Stimulated activated naive CD4-positive, alpha-beta T cell treated with Interleukin-2 at 50 U/mL for 16 hours (primary cell): ENCODE data around the gene GNAO1.

Experiments used
- DNase-seq: peaks from one replicate; lab custom pipeline; 2025; lab: John Stamatoyannopoulos, UW

GNAO1 gene

DNA sequence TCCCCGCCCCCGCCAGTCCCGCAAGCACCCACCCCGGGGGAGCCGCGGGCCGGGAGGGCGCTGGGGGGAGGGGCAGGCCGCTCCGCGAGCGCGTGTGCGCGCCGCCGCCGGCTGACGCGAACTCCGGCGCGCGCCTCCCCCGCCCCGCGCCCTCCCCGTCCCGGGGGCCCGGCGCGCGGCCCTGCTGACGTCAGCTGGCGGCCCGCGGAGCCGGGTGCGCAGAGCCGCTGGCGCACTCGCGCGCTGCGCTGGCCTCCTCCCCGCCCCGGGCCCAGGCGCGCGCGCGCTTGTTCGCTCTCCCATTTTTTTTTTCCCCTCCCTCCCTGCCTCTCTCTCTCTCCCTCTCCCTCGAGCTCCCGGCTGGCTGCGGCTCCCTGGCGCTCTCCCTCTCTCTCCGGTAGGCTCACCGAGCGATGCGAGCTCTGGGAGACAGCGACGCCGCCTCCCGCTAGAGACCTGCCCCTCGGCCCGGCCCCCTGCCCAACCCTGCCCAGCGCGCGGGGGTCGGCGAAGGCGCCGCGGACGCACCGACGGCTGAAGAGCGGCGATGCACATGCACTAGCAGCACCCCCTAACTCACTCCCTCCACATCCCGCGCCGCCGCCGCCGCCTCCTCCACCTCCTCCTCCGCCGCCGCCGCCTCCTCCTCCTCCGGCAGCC, at the start of gene GNAO1:
Gene GNAO1 (plus strand): TSS at position 334 of the 660 bp plus-strand sequence. CDS start 747 bp downstream, outside the sequence.
- DNase-seq: peak; percentile 60

DNA sequence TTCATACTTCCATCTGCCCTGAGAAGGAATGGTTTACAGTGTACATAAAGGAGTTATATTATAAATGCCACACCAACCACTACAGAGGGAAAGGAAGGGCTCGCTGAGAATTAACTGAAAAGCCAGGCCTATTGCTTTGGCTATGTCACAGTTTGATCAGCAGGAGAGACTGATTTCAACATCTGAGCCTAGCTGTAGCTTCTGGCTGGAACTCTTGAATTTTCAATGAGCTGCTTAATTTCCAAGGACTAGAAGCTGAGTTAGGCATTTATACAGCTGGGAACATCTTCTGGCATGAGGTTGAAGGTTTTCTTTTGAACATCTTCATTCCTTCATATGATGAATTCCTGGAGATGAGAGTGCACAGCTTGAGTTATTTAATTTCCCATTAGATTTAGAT, 47.6 kb upstream of the GNAO1 start:
- no peak for DNase-seq

DNA sequence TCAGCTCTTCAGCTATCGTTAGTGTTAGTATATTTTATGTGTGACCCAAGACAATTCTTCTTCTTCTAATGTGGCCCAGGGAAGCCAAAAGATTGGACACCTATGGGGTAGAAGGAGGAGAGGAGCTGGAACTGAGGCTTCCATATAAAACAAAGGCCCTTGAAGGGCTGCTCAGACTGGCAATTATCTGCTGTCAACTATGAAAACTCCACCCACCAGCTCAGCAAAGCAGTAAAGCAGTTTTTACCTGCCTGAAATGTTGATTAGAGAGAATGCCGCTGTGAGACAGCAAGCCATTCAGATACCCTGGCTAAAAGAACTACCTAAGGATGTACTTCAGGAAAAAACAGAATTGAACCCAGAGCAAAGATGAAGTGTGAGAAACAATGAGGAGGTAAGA, 45.9 kb upstream of the GNAO1 start:
- DNase-seq: no peak

DNA sequence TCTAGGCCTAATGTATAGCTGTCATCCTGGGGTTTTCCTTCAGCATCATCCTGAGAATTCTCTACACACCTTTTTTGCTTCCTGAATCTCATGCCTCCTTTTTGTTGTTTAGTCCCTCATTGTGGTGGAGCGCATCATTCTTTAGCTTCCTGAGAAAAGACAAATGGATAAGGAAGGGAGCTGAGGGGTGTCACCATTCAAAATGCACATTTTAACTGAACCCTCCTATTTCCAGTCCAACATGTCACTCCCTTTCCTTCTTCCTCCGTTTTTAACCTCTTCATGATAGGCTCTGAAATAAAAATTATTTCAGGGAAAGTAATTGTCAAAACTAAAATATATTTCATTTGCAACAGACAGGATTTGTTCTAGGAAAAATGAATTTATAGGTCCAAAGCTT, 39.7 kb upstream of the GNAO1 start:
- DNase-seq: no peak

DNA sequence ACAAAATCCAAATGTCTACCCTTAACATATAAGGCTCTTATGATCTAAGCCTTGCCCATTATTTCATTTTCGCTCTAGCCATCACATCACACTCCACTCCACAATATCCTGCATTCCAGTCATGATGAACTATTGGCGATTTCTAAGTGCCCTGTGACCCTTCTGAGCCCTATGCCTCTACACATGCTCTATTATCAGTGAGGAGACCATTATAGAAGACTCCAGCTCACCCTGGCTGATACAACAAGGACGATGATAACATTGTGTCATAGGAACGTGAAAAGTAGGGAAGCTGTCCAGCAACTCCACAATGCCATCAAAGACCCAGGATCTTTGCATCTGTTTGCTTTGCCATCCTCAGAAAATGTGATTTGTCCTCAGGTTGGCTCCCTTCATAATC, 29.6 kb upstream of the GNAO1 start:
- no peak for DNase-seq

DNA sequence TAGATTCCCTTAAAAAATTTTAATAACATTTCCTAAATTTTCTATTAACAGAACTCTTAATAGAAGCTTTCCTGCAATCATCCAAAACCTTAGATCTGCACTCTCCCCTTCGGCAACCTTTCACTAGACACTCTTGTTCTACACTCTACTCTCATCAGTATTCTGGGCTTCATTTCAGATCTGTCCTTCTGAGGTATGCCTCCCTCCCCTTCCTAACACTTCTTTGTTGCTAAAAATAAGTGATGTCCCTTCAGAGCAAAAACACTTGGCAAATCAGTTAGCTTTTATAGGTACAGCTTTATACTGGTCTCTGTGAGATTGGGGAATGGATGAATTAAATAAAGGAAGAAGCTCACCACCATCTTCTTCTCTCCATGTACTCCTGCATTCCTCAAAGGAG, 28.2 kb upstream of the GNAO1 start:
- no peak for DNase-seq

DNA sequence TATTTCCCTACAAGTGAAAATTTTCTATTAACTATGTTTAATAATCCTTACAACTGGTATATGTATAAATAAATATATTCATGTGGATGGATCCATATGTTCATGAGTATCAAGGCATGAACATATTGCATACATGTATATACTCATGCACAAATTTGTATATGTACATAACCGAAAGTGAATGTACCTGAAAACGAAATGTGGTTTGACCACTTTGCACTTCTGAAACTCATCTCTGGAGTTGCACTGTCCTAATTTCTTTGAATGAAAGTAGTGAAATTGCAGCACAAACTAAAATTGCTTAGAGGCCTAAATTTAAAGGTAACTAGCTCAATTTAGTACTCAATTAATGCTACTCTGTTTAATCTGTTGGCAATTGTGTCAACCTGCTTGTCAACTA, 27.4 kb upstream of the GNAO1 start:
- no peak for DNase-seq

DNA sequence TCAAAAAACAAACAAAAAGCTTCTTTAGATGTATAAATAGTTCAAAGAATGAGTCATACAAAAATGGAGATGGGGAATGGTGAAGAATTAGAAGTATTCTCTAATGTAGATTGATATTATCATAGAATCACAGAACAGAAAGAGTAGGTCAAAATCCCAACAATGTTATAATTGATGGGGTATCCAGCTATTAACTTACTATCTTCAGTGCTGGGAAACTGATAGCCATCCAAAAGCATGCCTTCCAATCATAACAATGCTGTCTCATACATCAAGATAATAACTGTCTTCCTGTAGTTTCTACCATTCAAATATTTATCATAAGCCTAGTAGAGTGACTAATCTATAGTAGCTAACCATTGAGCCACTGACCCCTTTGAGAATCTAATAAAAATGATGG, 26.7 kb upstream of the GNAO1 start:
- no peak for DNase-seq

DNA sequence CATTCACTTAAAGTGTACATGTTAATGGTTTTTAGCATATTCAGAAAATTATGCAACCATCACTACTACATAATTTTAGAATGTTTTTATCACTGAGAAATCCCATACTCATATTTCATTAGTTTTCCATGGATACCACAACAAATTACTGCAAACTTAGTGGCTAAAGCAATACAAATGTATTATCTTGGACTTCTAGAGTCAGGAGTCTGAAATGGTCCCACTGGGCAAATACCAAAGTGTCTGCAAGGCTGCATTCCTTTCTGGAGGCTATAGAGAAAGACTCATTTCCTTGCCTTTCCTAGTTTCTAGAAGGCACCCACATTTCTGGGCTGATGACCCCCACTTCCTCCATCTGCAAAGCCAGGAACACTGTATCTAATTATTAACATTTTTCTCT, 16.9 kb upstream of the GNAO1 start:
- no peak for DNase-seq

DNA sequence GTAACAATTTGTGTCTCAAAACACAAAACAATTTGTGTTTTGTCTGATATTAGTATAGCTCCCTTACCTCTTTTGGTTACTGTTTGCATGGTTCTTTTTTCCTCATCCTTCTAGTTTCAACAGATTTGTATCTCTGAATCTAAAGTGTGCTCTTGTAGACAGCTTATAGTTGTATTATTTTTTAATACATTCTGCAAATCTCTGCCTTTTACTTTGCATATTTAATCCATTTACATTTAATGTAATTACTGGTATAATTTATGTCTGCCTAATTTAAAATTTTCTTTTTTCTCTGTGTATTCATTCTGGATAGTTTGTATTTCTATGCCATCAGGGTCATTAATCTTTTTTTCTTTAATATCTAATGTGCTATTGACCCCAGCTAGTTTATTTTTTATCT, 9.9 kb upstream of the GNAO1 start:
- no peak for DNase-seq

DNA sequence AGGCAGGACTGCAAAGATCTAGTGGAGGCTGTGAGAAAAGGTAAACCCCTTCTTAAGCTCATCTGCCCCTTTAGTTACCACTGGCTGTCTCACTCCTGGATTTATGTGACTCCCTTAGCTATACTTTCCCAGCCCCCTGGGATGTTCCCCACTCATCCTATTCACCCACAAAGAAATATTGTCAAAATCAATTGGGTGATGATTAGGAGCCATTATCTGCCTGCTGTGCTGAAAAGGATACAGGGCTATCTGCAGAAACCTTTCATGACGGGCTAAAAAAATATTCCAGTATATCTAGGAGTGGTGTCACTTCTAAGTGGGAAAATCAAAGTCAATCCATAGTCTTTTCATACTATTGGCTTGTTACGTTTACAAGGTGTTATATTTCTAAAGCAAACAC, 8.0 kb upstream of the GNAO1 start:
- no peak for DNase-seq

DNA sequence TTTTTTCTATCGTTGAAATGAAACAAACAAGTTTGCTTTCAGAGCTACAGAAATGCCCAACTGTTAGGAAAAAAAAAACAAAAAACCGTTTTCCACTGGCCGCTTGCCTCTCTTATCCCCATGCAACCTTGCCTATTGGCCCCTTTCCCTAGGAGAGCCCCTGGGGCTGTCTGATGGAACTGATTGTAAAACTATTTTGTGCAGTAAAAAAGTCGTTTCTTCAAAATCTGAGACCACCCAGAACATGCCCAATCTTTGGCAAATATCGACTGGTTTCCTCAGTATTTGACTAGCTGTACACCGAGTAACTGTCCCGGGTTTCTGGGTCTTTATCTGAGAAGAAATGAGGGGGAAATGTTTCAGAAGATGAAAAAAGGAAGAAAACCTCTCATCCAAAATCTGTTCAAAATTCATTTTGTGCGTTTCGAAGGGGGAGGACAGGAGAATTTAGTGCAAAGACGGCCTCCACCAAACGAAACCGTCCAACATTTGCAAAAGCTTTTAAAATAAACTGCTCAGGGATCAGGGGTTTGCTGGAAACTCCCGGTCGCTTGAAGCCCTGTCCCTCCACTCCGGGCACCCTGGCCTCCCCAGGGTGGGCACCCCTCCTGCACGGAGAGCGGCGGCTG, 1.1 kb upstream of the GNAO1 start:
- no peak for DNase-seq

DNA sequence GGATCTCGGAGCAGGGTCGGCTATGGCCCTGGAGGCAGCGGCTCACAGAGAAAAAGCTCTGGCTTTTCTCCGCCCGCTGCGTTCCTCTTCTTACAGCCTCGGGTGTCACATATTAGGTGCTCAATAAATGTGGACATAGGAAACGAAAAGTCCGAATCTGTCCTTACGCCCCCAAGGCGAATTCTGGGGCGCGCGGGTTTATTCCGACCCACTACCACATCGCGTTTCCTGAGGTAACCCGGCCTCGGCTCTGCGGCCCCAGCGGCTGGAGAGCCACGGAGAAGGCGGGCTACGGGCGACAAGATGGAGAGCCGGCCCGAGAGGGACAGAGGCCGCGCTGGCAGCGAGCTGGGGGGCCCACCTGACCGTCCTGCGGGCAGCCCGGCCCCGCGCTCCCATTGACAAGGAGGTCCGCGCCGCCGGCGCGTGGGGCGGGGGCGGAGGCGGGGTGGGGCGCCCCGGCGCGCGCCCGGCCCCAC, 573 bp upstream of the GNAO1 start:
- DNase-seq: no peak

DNA sequence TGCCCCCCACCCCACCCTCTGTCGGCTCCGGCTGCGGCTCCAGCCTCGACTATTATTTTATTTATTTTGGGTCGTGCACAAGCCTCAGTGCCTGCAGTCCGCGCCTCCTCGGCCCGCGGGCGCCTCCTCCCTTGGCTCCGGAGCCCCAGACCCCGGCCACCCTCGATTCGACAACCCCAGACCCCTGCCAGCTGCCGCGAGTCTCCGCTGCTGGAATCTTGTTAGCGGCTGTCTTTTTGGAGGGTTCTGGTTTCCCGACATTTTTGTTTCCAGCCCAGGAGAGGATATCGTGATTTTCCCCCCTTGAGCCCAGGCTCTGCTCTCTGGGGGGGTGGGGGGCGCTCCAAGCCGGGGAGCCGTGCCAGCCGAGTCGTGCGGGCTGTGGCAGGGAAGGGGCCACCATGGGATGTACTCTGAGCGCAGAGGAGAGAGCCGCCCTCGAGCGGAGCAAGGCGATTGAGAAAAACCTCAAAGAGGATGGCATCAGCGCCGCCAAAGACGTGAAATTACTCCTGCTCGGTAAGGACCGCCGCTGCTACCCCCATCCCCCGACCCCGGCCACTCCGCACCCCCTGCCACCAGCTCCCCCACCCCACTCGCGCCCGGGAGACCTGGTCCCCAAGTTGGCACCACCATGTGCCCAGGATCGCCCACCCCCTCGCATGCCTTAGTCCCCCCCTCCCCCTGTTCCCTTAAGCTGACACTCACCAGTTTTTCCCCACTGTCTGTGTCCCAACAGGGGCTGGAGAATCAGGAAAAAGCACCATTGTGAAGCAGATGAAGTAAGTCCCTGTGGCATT, 746 bp downstream of the GNAO1 start:
- DNase-seq: peak; percentile 9

DNA sequence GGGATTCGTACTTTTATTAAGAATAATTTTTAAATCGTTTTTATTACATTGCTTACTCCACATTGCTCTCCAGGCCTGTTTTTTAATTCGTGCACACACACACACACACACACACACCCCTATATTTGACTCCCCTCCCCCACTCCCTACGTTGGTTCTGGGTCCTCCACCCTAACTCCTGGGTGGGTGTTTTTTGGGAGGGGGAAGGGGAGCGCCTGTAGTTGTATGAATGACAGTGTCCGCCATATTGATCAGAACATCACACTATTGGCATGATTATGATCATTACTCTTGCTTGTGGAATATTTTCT, 1.3 kb downstream of the GNAO1 start:
- DNase-seq: no peak

DNA sequence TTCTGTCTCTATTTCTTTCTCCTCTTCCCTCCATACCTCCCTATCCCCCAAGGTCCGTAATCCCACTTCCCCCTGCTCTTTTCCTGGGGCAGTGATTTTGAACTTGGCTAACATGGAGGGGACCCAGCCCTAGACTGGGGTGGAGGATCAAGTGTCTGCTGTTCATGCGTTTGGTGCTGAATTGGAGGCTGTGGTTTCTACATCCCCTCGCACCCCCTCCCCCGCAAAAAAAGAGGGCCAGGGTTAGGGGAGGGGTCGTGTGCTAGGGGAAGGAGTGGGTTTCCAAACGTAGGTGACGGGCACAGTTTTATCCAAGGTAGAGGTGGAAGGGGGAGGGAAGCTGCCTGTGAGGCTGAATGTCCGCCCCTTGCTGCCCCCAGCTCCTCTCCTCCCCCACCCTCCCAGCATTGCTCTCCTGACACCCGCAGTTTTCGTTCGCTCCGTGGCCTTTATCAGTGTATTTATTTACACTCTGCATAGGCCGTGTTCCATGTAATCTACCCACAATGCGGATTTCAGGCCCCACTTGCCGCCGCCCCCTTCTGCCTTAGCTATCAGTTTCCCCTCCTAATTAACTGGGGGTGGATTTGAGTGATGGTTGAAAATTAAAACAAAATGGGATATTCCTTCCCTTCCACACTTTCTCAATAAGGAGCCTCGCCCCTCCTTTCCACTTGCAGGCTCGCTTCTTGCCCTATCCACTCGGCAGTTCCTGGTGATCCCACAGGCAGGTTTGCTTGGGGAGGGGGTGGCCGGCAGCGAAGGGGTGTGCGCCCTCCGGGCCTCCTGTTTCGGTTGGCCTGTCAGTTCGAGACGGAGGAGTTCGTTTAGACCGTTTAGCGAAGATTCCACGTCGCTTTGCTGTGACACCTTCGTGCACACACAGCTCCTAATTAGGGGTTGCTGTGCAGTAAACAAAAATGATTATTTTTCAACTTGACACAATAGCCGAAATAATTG, 2.0 kb downstream of the GNAO1 start:
- DNase-seq: no peak

DNA sequence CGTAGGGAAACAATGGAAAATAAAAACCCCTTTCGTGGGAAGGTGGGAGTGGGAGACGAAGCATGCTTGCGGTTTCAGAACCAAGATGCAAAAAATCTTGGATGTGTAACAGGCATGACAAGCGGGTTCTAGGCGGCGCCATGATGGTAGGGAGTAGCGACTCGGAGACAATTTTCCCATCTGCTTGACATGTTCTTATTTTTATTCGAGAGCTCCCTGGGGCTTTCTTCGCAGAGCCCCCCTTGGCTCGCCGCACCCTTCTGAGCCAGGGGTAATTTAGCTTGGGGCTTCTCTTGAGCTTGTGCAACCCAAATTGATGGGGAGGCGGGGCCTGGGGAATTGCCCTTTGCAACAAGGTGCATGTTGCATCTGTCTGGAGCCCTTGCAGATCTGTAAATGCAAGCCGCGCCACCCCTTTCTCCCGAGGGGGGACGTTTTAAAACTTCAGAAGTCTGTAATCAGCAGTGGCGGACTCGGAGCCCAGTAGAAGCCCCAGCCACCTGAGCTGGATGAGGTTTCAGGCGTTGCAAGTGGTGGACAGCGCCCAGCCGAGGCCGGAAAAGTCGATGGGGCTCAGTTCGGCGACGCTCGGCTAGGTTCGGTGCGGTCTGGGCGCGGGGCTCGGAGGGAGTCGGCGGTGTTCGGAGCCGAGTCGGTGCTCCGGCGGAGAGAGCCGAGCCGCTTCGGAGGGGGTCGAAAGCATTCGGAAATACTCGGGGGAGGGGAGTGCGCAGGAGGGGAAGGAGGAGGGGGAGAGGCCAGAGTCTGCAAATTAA, 2.9 kb downstream of the GNAO1 start:
- DNase-seq: peak; percentile 70

DNA sequence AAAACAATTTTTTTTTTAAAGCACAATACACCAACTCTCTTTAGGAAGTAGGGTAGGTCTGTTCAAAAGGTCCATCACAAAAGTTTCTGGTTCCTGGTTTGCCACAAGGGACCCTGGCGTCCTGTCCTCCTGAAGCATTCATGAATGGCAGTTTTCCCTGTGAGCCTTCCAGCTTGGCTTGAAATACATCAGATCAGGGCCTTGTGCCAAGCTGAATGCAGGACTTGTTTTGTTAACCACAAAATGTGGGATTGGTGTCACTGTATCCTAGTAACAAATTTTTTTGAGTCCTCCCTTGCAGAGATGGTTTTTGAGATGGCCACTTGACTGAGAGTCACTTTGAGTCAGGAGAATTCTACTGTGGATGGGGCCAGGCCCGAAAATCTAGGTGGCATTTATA, 3.9 kb downstream of the GNAO1 start:
- no peak for DNase-seq

DNA sequence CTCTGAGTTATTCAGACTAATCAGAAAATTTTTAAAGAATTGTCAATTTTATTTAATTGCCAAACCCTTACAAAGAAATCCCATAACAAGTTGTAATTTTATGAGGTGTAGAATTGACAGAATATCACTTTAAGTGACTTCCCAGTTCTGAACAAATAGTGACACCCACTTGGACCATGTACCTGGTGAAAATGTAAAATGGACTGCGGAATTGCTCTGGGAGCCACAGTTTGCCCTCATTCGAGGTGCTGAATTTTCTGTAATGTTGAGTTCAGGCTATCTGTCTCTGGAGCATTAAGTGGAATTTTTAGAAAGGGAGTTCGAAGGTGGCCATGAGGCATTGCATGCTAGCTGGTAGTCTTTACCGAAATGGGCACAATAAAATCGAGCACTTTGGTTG, 5.1 kb downstream of the GNAO1 start:
- no peak for DNase-seq

DNA sequence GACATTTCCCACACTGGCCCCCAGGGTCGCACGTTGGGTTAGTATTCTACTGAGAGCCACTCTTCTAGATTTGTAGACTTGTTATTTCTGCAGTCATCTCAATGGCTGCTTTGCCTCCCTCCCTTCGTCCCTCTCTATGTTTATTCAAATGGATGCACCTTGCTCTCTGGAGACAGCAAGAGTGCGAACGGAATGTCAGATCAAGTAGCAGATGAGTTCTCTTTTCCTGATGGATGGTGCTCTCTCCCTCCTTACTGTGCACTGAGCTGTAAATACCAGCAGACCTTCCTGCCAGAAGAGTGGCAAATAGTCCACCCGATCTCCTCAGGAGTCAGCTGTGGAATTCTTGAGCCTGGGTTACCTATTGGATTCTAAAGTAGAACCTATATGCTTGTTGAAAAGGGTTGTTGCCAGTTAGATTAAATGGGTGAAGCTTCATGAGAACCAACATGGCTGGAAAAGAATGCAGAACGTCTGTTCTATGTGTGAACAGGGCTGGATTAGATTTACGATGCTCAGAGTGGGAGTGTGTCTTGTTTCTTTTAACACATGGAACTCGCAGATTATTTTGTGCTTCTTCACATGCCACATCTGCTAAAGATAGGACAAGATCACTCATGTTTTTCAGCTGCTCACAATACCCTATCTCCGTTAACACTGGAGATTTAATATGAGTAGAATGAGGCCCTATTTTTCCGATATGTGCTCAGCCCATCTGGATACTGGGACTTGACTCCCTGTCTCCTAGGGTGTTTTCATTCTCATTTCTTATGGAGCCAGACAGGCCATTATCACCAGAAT, 6.1 kb downstream of the GNAO1 start:
- no peak for DNase-seq
